ENCODE results near the gene TMPRSS3.

Gene TMPRSS3

DNA sequence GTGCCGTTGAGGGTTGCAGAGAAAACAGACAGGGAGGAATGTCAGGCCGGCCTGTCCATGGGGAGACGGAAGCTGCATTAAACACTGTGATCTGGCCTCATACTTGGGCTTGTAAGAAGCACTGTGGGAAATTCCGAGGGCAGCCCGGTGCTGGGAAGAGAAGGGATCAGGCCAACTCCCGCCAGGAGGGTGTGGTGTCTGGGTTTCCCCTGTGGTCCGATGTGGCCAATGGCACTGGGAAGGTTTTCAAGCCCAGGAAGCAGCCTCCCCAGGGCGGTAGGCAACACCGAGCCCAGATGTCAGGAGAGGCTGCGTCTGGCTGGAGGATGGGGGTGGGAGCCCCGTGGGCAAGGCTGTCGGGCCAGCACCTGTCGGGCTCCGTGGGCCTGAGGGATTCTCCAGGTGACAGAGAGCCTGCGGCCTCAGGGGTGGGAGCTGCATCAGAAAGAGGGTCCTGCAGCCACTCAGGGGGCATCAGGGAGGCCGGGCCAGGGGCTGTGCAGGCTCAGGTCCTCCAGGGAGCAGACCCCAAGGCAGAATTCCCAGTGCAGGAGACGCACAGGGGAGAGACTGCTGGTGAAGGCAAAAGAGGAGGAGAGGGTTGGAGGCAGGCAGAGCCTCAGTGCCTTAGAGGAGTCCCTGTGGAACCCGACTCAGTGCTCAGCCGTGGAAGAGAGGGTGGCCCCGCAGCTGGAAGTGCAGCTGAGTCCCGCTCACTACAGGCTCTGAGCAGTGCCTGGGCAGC, 16.2 kb upstream of the TMPRSS3 start (continued):
- TF ChIP-seq, protein P1, sequence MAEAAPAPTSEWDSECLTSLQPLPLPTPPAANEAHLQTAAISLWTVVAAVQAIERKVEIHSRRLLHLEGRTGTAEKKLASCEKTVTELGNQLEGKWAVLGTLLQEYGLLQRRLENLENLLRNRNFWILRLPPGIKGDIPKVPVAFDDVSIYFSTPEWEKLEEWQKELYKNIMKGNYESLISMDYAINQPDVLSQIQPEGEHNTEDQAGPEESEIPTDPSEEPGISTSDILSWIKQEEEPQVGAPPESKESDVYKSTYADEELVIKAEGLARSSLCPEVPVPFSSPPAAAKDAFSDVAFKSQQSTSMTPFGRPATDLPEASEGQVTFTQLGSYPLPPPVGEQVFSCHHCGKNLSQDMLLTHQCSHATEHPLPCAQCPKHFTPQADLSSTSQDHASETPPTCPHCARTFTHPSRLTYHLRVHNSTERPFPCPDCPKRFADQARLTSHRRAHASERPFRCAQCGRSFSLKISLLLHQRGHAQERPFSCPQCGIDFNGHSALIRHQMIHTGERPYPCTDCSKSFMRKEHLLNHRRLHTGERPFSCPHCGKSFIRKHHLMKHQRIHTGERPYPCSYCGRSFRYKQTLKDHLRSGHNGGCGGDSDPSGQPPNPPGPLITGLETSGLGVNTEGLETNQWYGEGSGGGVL (tag by site-specific recombination; IDR thresholded peaks at IDR 0.05) = no peak
- TF ChIP-seq ZNF266 (tag by site-specific recombination; IDR thresholded peaks at IDR 0.05; ENCODE audit: low read depth) (no peak), KLF10 (tag by site-specific recombination; IDR thresholded peaks at IDR 0.05) (no peak), YY2 (tag by site-specific recombination; IDR thresholded peaks at IDR 0.05) (no peak), KLF1 (tag by site-specific recombination; IDR thresholded peaks at IDR 0.05) (no peak), MEIS1 (CRISPR knock-in tag; IDR thresholded peaks at IDR 0.05; ENCODE audit: borderline replicate concordance) (no peak), ZNF133 (tag by site-specific recombination; IDR thresholded peaks at IDR 0.05) (no peak), ZNF768 (tag by site-specific recombination; IDR thresholded peaks at IDR 0.05) (no peak), ZNF426 (tag by site-specific recombination; IDR thresholded peaks at IDR 0.05) (no peak)

GRCh38 chr21:42411197-42411869, 15.5 kb upstream of the TMPRSS3 start:
- Histone ChIP-seq H3K9me3 (ENCODE audit: control insufficient read depth, insufficient read depth, low read depth, low read length) (no peaks in the 10 kb centered on the region), H3K27ac (ENCODE audit: extremely low read depth, low read depth, low read length) (no peak overlapping the region), H3K4me3 (ENCODE audit: low read depth, low read length) (no peak overlapping the region), H3K36me3 (ENCODE audit: control insufficient read depth in 2 of 2, insufficient read depth in 1 of 2, low read length in 2 of 2) (no peaks in the 10 kb centered on the region), H3K4me1 (ENCODE audit: control insufficient read depth, insufficient read depth, low read length) (no peaks in the 10 kb centered on the region)
- POLR2A ChIA-PET = no interaction called here
- CTCF ChIA-PET = interaction anchor here (0.6 to 1.3 kb wide), 4 partner anchors 30 to 157 kb away, joined by 3 to 4 read pairs (median 3); no protein-coding TSS in a partner anchor
- TF ChIP-seq ZNF530 (tag by site-specific recombination; IDR thresholded peaks at IDR 0.05; ENCODE audit: low read depth) (no peak), ZNF335 (tag by site-specific recombination; conservative IDR thresholded peaks at IDR 0.05) (no peak), ZNF426 (tag by site-specific recombination; IDR thresholded peaks at IDR 0.05) (no peak), ZNF544 (tag by site-specific recombination; IDR thresholded peaks at IDR 0.05) (peak; percentile 75), ZNF341 (tag by site-specific recombination; IDR thresholded peaks at IDR 0.05; ENCODE audit: low read depth) (no peak), GLI4 (tag by site-specific recombination; IDR thresholded peaks at IDR 0.05) (no peak), ZSCAN23 (tag by site-specific recombination; IDR thresholded peaks at IDR 0.05) (no peak), ZNF610 (tag by site-specific recombination; IDR thresholded peaks at IDR 0.05; ENCODE audit: borderline replicate concordance) (no peak), MYNN (tag by site-specific recombination; IDR thresholded peaks at IDR 0.05; ENCODE audit: borderline replicate concordance) (no peak), ZNF521 (tag by site-specific recombination; IDR thresholded peaks at IDR 0.05) (no peak), ZFP37 (tag by site-specific recombination; IDR thresholded peaks at IDR 0.05) (no peak), ZFHX2 (tag by site-specific recombination; conservative IDR thresholded peaks at IDR 0.05) (no peak), ZNF274 (IDR thresholded peaks at IDR 0.05; ENCODE audit: low read length) (no peak), ZNF274 (tag by site-specific recombination; IDR thresholded peaks at IDR 0.05; ENCODE audit: borderline replicate concordance) (no peak), ZNF785 (tag by site-specific recombination; IDR thresholded peaks at IDR 0.05) (peak; percentile 49; the same call in 1 of the 2 replicates), TRIM28 (IDR thresholded peaks at IDR 0.05; ENCODE audit: borderline replicate concordance, low read length) (peak; percentile 16; the same call in 1 of the 2 replicates), ZNF394 (tag by site-specific recombination; IDR thresholded peaks at IDR 0.05; ENCODE audit: borderline replicate concordance) (no peak), ZNF311 (tag by site-specific recombination; IDR thresholded peaks at IDR 0.05; ENCODE audit: borderline replicate concordance) (peak; percentile 85; the same call in 1 of the 2 replicates)
- TF ChIP-seq, protein P2, sequence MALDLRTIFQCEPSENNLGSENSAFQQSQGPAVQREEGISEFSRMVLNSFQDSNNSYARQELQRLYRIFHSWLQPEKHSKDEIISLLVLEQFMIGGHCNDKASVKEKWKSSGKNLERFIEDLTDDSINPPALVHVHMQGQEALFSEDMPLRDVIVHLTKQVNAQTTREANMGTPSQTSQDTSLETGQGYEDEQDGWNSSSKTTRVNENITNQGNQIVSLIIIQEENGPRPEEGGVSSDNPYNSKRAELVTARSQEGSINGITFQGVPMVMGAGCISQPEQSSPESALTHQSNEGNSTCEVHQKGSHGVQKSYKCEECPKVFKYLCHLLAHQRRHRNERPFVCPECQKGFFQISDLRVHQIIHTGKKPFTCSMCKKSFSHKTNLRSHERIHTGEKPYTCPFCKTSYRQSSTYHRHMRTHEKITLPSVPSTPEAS (tag by site-specific recombination; IDR thresholded peaks at IDR 0.05) = peak; percentile 70; the same call in 1 of the 2 replicates
- TF ChIP-seq, protein P3, sequence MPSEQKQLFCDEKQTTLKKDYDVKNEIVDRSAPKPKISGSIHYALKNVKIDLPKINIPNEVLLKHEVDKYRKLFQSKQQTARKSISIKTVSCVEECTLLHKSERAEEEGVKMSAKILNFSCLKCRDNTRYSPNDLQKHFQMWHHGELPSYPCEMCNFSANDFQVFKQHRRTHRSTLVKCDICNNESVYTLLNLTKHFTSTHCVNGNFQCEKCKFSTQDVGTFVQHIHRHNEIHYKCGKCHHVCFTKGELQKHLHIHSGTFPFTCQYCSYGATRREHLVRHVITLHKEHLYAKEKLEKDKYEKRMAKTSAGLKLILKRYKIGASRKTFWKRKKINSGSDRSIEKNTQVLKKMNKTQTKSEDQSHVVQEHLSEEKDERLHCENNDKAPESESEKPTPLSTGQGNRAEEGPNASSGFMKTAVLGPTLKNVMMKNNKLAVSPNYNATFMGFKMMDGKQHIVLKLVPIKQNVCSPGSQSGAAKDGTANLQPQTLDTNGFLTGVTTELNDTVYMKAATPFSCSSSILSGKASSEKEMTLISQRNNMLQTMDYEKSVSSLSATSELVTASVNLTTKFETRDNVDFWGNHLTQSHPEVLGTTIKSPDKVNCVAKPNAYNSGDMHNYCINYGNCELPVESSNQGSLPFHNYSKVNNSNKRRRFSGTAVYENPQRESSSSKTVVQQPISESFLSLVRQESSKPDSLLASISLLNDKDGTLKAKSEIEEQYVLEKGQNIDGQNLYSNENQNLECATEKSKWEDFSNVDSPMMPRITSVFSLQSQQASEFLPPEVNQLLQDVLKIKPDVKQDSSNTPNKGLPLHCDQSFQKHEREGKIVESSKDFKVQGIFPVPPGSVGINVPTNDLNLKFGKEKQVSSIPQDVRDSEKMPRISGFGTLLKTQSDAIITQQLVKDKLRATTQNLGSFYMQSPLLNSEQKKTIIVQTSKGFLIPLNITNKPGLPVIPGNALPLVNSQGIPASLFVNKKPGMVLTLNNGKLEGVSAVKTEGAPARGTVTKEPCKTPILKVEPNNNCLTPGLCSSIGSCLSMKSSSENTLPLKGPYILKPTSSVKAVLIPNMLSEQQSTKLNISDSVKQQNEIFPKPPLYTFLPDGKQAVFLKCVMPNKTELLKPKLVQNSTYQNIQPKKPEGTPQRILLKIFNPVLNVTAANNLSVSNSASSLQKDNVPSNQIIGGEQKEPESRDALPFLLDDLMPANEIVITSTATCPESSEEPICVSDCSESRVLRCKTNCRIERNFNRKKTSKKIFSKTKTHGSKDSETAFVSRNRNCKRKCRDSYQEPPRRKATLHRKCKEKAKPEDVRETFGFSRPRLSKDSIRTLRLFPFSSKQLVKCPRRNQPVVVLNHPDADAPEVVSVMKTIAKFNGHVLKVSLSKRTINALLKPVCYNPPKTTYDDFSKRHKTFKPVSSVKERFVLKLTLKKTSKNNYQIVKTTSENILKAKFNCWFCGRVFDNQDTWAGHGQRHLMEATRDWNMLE (tag by site-specific recombination; conservative IDR thresholded peaks at IDR 0.05; ENCODE audit: low read depth) = no peak
